ENCODE measurements around the gene METTL22.
"Not testable (repeated sequence)": the region's sequence is repeated elsewhere in the genome, so short reads cannot be mapped to it uniquely, and the experiment has no call there.

Gene METTL22

DNA sequence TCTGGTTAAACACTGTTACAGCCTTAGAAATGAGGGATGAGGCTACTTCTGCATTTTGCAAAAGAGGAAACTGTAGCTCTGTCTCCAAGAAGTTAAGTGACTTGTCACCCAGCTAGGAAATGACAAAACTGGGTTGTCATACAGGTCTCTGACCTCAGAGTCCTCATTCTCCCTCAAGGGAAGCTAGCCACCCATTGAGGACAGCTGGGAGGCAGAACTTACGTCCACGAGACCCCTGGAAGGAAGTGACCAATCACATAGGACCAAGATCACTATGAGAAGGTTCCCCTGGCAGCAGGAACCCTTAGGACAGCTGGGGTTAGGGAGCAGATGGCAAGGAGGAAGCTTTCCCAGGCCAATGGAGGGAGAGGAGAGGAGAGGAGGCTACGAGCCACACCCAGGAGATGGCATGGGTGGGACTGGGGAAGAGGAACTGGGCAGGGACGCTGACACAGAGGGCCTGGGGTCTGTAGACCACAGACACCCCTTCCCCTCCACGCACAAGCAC, 11.2 kb downstream of the METTL22 start:
- DNase-seq (ENCODE audit: low spot score), result no peak

DNA sequence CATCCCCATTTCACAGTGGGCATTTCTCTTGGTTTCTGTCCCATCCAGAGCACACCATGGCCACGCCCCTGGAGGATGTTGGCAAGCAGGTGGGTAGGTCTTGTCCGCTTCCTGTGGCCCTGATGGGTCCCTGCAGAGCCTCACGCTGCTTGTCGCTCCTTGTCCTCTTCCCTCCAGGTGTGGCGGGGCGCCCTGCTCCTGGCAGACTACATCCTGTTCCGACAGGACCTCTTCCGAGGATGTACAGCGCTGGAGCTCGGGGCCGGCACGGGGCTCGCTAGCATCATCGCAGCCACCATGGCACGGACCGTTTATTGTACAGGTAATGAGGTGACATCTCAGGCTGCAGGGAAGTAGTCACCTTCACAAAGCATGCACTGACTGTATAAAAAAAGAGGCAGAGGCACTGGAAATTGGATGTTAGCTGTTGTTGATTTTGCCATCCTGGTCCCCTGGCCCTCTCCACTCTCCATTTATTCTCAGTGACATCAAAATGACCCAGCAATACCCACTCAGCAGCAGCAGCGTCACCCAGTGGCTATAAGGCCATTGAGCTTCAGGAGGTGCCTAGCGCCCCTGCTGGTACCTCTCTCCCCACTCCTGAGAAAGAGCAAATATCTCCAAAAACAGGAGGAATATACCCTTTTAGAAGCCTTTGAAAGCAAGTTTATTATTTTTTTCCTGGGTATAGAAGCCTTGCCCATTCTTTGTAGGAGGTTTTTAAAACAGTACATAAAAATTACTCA, 13.7 kb downstream of the METTL22 start:
- no peak for DNase-seq (ENCODE audit: low spot score)

DNA sequence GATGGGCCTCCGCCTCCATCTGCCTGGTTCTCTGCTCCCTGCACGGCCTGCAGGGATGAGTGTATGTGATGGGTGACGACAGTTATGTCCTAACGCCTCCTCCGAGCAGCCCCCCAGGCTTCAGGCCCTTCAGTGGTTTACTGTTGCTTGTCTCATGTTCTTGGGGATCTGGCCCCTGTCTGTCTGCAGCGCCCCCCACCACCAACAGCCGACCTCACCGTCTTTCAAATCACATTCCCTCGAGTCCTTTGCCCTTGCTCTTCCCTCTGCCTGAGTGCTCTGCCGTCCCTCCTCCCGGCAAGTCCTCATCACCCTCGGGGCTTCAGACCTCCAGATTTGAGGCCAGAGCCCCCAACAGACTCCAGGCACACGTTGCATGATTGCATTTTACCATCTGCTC, 18.2 kb downstream of the METTL22 start:
- no peak for DNase-seq (ENCODE audit: low spot score)

DNA sequence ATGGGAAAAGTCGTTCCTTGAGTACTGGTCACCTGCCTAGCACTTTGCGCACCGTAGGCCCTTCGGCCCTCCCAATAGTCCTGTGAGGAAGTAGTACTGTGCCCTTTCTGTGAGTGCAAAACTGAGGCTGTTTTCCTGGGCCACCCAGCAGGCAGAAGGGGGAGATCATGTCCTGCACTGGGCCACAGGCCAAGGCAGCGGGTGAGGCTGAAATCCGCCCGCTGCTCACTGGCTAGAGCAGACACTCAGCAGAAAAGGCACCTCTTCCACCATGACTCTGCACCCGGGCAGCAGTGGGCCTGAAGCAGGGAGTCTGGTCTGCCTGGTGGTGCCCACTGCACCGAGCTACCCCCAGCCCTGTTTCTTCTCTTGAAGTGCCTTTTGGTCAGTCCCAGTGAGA, 20.2 kb downstream of the METTL22 start:
- no peak for DNase-seq (ENCODE audit: low spot score)

DNA sequence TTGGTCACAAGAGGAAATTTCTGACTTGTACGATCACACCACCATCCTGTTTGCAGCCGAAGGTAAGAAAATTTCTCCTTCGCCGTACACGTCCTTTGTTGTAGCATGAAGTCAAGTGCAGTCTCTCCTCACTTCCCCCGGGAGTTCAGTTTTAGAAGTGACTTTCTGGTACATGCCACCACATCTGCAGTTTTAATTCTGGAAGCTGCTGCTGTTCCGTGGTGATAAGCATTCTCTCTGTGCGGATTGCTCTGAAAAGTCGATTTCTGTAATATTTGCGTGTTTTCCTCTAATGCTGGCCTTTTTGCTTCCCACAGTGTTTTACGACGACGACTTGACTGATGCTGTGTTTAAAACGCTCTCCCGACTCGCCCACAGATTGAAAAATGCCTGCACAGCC, 20.6 kb downstream of the METTL22 start:
- DNase-seq (ENCODE audit: low spot score), result no peak

DNA sequence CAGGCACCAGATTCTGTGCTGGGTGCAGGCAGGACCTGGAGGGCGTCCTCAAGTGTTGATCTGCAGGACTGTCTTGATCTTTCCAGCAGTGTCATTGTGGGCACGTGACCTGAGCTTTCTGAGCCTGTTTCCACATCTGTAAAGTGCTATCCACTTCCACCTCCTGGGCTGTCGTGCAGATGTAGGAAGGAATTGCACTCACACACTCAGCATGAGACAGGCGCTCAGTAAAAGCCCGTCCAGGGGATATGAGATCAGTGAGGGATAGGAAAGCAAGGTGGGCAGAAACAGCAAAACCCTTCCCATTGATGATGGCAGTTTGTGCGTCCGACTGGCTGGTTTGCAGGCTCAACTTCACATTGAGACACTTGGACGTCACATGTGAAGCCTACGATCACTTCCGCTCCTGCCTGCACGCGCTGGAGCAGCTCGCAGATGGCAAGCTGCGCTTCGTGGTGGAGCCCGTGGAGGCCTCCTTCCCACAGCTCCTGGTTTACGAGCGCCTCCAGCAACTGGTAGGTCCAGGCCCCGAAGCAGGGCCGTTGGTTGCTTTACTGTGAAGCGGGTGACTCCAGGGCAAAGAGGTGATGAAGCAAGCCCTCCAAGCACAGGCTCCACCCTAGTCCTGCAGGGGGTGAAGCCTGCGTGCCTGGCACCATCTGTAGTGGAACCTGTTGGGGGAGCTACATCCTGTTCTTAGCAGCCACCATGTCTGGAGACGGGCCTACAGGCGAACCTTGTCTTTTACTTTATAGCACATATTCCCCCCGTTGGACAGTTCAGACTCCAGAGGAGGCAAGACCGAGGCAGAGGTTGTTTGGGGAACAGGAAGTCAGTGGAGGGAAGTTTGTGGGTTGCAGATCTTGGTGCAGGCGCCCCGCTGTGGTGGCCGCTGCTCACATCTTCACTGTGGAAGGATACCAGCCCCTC, 23.0 kb downstream of the METTL22 start:
- no peak for DNase-seq (ENCODE audit: low spot score)

DNA sequence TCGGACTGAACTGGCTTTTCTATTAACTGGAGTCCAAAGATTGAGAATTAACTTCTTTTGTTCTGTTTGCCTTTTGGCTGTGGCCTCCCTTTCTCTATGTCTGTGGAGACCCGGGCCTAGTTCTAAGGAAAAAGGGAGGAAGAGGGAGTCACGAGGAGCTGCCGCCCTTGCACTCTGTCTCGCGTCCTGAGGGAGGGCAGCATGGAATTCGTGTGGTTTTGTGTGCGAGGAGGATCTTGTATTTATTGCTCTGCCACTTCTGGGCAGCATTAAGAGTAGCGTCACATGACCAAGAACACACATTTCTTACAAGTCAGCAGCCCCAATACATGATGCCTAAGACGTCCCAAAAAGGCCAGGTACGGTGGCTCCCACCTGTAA, 23.6 kb downstream of the METTL22 start:
- no peak for DNase-seq (ENCODE audit: low spot score)

DNA sequence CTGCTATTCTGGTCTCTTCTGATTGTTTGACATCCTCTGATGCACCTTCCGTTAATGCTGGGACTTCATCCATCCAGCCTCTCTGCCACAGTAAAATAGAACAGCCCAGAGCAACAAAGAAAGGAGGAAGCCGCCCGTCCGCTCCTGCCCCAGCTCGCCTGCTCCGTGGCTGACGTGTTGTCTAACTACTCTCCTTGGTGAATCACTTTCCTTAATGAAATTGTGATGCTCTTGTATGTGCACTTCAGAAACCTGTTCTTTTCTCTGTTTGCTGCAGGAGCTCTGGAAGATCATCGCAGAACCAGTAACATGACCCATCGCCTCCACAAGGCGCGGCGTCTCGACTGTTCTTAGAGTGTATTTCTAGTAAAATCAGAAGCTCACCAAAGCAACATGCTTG, 24.3 kb downstream of the METTL22 start:
- no peak for DNase-seq (ENCODE audit: low spot score)

DNA sequence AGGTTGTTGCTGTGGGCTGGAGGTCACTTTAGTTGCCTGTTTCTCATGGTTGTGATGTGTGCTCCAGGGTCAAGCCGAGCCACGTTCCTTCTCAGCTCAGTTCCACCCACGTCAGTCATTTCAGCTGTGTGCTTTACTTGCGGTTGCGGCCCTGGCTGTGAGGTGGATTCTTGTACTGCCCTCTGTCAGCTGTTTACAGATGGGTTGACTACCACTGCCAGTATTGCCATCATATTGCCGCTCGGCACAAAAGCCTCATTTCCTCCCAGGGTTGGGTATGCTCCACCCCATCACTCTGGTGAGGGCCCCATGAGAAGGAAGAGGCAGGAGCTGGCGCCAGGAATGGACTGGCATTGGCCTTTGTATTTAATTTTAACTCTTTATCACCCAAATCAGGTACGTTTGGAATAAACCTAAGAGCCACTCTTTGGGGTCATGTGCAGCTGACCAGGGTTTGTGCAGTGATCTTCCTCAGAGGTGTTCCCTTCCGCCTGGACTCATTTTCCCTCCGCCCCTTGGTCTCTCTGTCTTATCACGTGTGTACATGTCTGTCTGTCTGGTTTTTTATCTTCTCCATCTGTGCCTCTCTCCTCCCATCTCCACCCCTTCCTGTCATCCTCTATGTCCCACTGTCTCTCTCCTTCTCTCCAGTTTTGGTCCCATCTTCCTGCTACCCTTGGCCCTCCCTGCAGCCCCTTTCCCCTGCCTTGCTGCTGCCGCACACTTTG, 25.0 kb downstream of the METTL22 start:
- no peak for DNase-seq (ENCODE audit: low spot score)

DNA sequence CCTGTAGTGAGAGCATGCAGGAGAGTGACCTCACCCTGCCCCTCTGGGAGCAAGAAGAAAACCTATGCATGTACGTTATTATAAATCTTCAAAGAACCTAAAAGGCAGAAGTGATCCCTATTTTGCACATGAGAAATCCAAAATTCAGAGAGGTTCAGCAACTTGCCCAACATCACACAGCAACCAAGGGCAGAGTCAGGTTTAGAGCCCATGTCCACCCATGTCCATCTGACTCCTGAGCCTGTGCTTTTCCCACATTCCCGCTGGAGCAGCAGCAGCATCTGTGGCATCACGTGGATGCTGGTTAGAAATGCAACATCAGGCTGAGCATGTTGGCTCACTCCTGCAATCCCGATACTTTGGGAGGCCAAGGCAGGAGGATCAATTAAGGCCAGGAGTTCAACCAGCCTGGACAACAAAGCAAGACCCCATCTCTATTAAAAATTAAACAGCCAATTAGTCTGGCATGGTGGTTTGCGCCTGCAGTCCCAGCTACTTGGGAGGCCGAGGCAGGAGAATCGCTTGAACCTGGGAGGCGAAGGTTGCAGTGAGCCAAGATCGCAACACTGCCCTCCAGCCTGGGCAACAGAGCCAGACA, 26.3 kb downstream of the METTL22 start:
- no peak for DNase-seq (ENCODE audit: low spot score)

DNA sequence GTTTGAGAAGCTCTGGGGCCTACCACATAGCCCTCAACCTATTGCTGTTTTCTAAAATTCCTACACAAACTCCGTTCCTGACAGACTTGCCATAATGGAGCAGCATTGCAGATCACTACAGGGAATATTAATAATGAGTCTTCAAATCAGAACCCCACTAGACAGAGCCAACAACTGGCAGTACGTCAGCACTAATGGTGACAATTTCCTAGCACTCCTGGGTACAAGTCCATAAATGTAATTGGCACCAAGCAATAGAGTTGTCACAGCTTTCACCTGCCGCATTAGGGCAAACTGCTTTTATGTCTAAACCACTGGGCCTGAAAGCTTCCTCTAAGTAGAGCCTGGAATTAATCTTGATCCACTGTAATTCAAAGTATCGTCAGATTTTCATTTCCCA, 27.4 kb downstream of the METTL22 start:
- DNase-seq (ENCODE audit: low spot score), result no peak

DNA sequence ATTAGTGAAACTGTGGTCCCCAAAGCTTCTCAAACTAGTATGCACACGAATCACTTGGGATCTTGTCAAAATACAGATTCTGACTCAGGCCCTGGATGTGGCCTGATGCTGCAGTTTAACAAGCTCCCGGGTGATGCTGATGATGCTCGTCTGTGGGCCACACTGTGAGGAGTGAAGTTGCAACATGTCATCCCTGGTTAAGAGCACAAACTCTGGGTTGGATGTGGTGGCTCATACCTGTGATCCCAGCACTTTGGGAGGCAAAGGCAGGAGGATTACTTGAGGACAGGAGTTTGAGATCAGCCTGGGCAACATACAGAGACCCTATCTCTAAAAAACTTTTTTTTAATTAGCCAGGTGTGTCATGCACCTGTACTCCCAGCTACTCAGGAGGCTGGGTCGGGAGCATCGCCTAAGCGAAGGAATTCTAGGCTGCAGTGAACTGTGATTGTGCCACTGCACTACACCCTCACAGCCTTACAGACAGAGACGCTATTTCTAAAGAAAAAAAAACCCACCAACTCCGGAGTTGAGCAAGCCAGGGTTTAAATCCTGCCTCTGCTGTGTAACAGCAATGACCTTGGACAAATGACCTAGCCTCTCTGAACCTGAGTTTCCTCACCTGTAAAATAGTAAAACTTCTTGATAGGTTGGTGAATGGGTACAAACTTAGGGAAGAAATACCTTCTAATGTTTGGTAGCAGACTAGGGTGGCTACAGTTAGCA, 28.5 kb downstream of the METTL22 start:
- no peak for DNase-seq (ENCODE audit: low spot score)

DNA sequence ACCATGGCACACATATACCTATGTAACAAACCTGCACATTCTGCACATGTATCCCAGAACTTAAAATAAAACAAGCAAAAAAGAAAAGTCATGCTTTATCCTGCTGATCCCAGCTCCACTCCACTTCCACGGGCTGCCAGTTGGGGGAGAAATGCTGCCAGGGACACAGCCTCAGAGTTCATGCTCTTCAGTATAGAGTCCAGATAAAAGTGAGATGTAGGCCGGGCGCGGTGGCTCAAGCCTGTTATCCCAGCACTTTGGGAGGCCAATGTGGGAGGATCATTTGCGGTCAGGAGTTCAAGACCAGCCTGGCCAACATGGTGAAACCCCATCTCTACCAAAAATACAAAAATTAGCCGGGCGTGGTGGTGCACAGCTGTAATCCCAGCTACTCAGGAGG, 30.5 kb downstream of the METTL22 start:
- DNase-seq (ENCODE audit: low spot score), result not testable (repeated sequence)

DNA sequence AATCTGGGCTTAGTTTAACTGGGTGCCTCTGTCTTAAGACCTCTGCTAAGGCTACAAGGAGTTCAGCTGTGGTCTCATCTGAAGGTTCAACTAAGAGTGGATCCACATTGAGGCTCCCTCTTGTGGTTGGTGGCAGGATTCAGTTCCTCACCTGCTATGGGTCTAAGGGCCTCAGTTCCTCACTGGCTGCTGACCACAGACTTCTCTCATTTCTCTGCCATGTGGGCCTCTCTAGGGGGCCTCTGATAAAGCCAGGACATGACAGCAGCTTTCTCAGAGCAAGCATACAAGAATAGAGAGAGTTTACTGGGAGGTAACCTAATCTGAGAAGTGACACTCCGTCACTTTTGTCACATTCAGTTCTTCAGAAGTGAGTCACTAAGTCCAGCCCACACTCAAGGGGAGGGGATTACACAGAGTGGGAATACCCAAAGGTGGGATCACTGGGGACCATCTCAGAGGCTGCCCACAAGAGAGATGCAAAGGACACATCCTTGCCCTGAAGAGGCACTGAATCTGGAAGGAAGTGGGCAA, 33.8 kb downstream of the METTL22 start:
- DNase-seq (ENCODE audit: low spot score), result peak; percentile 52

DNA sequence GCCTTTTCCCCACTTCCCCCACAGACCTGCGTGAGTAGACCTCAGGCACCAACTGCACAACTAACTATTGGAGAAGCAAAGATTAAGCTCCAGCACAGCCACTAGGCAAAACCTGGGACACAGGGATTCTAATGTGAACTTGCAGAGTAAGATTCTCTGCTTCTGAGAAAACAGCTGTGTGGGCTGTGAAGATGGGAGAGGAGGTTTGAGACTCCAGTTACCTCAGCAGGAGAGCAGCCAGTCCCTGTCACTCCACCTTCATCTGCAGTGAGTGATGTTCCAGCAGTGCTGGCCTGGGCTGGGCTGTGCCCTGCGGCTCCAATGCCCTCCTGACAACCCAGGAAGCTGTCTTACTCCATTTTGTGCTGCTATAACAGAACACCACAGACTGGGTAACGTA, 34.9 kb downstream of the METTL22 start:
- no peak for DNase-seq (ENCODE audit: low spot score)

DNA sequence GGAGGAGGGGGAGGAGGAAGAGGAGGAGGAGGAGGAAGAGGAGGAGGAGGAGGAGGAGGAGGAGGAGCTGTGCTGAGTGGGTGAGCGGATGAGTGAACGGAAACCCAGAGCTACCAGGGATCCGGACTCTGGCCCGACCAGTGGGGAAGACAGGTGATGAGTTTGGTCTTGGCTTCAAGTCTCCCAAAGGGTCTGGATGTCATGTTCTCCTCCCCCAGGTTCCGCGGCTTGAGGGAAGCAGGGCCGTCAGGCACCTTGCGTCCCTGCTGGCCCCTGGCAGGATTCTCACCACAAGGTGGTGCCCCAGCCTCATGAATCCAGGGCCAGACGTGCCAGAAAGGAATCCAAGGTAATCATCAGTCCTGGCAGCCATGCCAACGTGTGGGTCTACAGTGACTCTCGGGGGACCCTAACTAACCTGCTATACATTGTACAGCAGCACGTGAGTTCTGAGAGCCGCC, 39.4 kb downstream of the METTL22 start:
- DNase-seq (ENCODE audit: low spot score), result peak; percentile 40

DNA sequence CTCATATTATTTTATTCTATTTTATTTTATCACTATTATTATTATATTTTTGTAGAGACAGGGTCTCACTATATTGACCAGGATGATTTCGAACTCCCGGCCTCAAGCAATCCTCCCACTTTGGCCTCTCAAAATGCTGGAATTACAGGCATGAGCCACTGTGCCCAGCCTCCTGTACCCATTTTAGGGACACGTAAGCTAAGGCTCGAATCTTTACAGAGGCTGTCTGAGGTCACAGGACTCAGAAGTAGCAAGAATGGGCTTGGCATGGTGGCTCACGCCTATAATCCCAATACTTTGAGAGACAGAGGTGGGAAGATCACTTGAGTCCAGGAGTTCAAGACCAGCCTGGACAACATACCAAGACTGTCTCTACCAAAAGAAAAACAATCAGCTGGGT, 40.2 kb downstream of the METTL22 start:
- no peak for DNase-seq (ENCODE audit: low spot score)

DNA sequence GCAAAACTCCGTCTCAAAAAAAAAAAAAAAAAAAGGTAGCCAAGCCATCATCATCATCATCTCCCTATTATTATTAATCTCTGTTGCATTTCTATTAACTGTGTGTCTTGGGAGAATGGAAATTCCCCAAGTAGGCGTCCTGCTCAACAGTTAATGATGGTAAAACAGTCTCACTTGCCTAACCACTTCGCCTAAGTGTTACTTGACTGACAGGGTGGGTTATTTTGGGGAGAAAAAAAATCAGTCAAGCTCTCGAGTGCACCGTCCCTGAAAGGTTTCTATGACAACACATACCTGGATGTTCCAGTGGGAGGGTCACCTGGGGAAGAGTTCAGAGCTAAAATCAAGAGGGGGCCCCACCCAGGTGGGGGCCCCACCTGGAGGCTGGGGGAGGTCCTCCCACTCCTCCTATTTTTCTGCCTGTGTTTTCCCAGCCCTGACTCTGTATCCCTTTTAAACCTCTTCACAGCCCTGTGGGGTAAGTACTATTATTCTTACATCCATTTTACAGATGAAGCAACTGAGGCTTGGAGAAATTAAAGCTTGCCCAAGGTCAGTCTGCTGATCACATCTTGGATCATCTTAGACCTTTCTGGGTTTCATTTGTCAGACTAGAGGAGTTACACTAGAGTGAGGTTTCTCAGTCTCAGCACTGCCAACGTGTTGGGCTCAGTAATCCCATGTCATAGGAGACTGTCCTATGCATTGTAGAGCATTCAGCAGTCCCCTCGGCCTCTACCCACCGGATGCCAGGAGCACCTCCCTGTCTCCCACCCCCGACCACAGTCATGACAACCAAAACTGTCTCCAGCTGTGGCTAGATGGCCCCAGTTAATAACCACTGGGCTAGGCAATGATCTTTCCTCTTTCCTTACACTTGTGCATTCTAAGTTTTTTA, 41.9 kb downstream of the METTL22 start:
- no peak for DNase-seq (ENCODE audit: low spot score)

DNA sequence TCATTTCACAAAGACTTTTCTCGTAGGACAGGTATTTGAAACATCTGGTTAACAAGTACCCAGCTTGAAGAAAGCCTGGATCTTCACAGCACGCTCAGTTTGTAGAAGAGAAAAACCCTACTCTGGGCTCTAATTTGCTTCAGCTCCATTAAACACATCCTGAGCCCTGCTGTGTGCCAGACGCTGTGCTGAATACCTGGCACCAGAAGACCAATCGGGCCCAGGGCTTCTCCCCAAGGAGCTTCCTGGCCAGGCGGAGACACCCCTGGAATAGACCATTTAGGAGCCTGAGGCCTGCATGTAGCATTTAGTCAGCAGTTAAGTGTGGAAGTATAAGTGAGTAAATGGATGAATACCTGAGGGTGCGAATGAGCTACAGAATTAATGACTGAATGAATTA, 44.0 kb downstream of the METTL22 start:
- no peak for DNase-seq (ENCODE audit: low spot score)

DNA sequence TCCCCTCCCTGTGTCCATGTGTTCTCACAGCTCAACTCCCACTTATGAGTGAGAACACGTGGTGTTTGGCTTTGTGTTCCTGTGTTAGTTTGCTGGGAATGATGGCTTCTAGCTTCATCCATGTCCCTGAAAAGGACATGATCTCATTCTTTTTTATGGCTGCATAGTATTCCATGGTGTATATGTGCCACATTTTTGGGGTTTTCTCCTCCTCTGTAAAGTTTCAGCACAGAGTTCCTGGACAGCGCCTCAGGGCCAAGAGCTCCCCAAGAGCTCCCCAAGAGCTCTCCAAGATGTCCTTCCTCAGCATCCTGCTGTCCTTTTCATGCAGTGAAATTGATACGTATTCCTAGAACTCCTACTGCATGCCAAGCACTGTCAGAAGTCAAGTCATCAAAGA, 46.0 kb downstream of the METTL22 start:
- DNase-seq (ENCODE audit: low spot score), result no peak

All from activated CD4-positive, alpha-beta T cell treated with anti-CD3 and anti-CD28 coated beads, Interleukin-2, Interleukin-4, amounts not matched to agents 100 ng/mL and 50 ng/mL, durations not matched to agents 16 hours and 8 hours (primary cell).